Calu3 (cell line): ENCODE data around the gene CTPS2. TPM values are rescaled to one million over a fixed set of nuclear protein-coding genes. Genes with fewer than 3 reads are reported as not detected.
"Not testable (repeated sequence)": the region's sequence is repeated elsewhere in the genome, so short reads cannot be mapped to it uniquely, and the experiment has no call there.

Experiments
- BruUV-seq: library from RNA; stranded (reverse); fragments of 400-500 nt; replicated peaks from 2 replicates; lab custom pipeline; 2021; lab: Mats Ljungman, UMichigan
- CTCF ChIA-PET: fragments of 300-600 bp; sonication (Branson Sonifier 250); formaldehyde crosslinking; loops from one replicate; lab custom pipeline; 2022; ENCODE audit warnings: antibody characterized with exemption; lab: Charles Lee
- DNase-seq: peaks from one replicate; pipeline ENCODE4 v3.0.0; 2022
- H3K27ac Mint-ChIP-seq: one replicate; pipeline ENCODE4 v1.8.0; 2022; ENCODE audit warnings: mixed read lengths; ENCODE audit not compliant: unreplicated experiment
- H3K27me3 Mint-ChIP-seq: one replicate; pipeline ENCODE4 v1.8.0; 2022; ENCODE audit warnings: mixed read lengths; ENCODE audit not compliant: unreplicated experiment
- H3K36me3 Mint-ChIP-seq: one replicate; pipeline ENCODE4 v1.8.0; 2022; ENCODE audit warnings: mild to moderate bottlenecking, moderate library complexity, mixed read lengths; ENCODE audit not compliant: insufficient read depth, unreplicated experiment
- H3K4me1 Mint-ChIP-seq: one replicate; pipeline ENCODE4 v1.8.0; 2022; ENCODE audit warnings: mild to moderate bottlenecking, low read depth, mixed read lengths; ENCODE audit not compliant: unreplicated experiment
- H3K4me3 Mint-ChIP-seq: one replicate; pipeline ENCODE4 v1.8.0; 2022; ENCODE audit warnings: mild to moderate bottlenecking, low read depth, moderate library complexity, mixed read lengths; ENCODE audit not compliant: unreplicated experiment
- H3K9me3 Mint-ChIP-seq: one replicate; pipeline ENCODE4 v1.8.0; 2022; ENCODE audit warnings: low read depth, mixed read lengths; ENCODE audit not compliant: unreplicated experiment
- intact Hi-C: fragments of 100-400 bp; cut with micrococcal nuclease; formaldehyde crosslinking; loops from one replicate; pipeline ENCODE4 v1.10.0; 2022; ENCODE audit not compliant: unreplicated experiment
- total RNA-seq: library from RNA; stranded (reverse); gene quantifications from 2 replicates; pipeline ENCODE4 v1.2.3, GENCODE V29; 2022
- TF ChIP-seq, protein P1 (sequence below): fragments of 200-600 bp; IDR thresholded peaks from one replicate; pipeline ENCODE4 v1.8.0; 2022; ENCODE audit warnings: antibody characterized with exemption; ENCODE audit not compliant: unreplicated experiment

The CTPS2 gene
- total RNA-seq, 1 experiment from 2014 or later: 23.2 TPM

DNA sequence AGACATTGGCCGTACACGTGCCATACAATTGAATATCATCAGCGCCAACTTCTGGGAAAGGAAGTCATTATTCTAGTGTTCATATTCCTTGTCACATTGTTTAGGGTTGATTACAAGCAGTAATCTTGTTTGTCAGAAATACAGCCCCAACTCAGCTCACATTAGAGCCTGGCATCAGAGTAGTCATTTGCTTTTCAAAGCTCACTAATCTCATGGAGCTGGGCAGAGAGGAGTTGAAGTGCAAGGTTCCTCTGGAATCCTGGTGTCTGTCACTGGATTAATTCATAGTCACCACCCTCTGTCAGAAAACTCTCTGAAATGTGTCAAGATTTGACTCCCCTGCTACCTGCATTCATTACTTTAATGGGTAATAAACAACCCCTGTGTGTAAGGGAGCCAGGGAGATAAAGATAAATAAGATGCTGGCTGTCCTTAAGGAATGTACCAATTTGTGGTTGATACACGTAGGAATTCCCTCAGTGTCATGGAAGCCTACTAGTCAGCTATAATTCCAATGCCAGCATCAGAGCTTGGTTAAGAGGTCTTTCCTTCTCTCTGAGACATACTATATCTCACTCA lies 106.2 kb downstream of the CTPS2 start:
- intact Hi-C loops: no loop called here
- BruUV-seq: no TSS peak
- no peak for DNase-seq
- H3K9me3 Mint-ChIP-seq: no peaks in the 10 kb centered on the region
- peaks cover 17% of the 10 kb centered on the region for H3K4me1 Mint-ChIP-seq
- no peaks in the 10 kb centered on the region for H3K36me3 Mint-ChIP-seq
- TF ChIP-seq, protein P1, sequence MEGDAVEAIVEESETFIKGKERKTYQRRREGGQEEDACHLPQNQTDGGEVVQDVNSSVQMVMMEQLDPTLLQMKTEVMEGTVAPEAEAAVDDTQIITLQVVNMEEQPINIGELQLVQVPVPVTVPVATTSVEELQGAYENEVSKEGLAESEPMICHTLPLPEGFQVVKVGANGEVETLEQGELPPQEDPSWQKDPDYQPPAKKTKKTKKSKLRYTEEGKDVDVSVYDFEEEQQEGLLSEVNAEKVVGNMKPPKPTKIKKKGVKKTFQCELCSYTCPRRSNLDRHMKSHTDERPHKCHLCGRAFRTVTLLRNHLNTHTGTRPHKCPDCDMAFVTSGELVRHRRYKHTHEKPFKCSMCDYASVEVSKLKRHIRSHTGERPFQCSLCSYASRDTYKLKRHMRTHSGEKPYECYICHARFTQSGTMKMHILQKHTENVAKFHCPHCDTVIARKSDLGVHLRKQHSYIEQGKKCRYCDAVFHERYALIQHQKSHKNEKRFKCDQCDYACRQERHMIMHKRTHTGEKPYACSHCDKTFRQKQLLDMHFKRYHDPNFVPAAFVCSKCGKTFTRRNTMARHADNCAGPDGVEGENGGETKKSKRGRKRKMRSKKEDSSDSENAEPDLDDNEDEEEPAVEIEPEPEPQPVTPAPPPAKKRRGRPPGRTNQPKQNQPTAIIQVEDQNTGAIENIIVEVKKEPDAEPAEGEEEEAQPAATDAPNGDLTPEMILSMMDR: no peak
- H3K27ac Mint-ChIP-seq: no peak overlapping the region
- H3K4me3 Mint-ChIP-seq: no peak overlapping the region
- no peaks in the 10 kb centered on the region for H3K27me3 Mint-ChIP-seq
- CTCF ChIA-PET: no interaction called here

DNA sequence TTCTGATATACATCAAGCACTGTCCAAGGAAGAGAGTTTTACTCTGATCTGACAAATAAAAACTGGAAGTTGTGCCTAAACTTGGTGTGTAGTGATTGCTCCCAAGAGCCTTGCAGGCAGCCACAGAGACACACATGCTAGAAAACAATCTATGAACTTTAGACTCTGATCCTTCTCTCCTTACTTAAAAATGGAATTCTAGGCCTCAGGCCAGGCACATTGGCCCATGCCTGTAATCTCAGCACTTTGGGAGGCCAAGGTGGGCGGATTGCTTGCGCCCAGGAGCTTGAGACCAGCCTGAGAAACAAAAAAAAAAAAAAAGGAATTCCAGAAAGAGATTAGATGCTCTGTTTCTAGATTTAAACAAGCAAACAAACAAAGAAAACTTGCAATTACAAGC lies 108.1 kb downstream of the CTPS2 start:
- Mint-ChIP-seq H3K27ac (peak overlapping the region; percentile 74), H3K4me1 (peaks cover 17% of the 10 kb centered on the region), H3K36me3 (no peaks in the 10 kb centered on the region), H3K9me3 (no peaks in the 10 kb centered on the region), H3K4me3 (no peak overlapping the region), H3K27me3 (no peaks in the 10 kb centered on the region)
- intact Hi-C loops: no loop called here
- DNase-seq: no peak
- TF ChIP-seq, protein P1: no peak
- CTCF ChIA-PET: no interaction called here
- no TSS peak for BruUV-seq

DNA sequence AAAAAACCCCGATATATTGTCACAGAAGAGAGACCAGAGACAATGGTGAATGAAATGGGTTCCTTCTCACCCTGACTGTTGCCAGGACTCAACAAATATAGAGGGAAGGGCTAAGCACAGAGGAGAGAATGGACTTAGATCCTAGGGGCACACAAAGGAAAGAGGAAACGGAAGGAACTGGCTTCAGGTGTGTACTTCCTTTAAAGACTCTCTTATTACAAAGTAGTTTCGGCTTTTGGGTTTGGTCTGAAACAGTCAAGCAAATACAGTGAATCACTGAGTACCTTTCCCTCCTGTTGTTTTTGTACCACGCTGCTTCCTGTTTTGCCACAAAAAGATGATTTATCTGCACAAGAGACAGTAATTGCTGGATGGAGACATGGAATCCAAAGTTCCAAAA lies 108.6 kb downstream of the CTPS2 start:
- Mint-ChIP-seq H3K36me3 (no peaks in the 10 kb centered on the region), H3K4me1 (peaks cover 17% of the 10 kb centered on the region), H3K27me3 (no peaks in the 10 kb centered on the region), H3K27ac (peak overlapping the region; percentile 74), H3K9me3 (no peaks in the 10 kb centered on the region), H3K4me3 (no peak overlapping the region)
- TF ChIP-seq, protein P1: no peak
- intact Hi-C loops: no loop called here
- CTCF ChIA-PET: no interaction called here
- DNase-seq: no peak
- BruUV-seq: no TSS peak

DNA sequence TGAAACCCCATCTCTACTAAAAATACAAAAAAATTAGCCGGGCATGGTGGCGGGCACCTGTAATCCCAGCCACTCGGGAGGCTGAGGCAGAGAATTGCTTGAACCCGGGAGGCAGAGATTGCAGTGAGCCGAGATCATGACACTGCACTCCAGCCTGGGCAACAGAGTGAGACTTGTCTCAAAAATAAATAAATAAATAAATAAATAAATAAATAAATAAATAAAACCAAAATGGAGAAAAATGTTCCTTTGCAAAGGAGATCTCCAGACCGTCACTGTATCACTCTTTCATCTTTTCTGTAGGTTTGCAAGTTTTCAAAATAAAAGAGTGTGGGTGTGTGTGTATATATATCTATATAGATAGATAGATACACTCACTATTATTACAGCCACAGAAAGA lies 109.2 kb downstream of the CTPS2 start:
- DNase-seq, H3K36me3 Mint-ChIP-seq, CTCF ChIA-PET, BruUV-seq, H3K9me3 Mint-ChIP-seq, intact Hi-C loops, H3K4me3 Mint-ChIP-seq, H3K27me3 Mint-ChIP-seq: not testable (repeated sequence)
- H3K4me1 Mint-ChIP-seq: peaks cover 17% of the 10 kb centered on the region
- H3K27ac Mint-ChIP-seq: peak overlapping the region; percentile 74

DNA sequence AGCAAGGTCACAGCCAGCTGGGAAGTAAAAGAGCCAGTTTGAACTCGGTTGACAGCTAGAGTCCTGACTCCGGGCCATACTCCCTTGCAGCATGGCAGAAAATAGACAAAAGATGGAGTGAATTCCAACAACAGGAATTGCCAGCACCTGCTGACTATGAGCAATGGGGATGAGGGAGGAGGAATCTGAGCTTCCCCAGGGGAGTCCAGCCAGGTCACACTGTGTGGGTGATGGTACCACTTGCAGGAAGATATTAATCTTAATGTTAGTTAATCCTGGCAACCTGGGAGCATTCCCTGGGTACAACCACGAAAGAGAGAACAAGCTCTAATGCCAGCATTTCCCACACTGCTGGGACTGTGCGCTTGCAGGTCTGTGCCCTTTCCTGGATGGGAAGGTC lies 110.6 kb downstream of the CTPS2 start:
- no peaks in the 10 kb centered on the region for H3K9me3 Mint-ChIP-seq
- intact Hi-C loops: no loop called here
- no TSS peak for BruUV-seq
- TF ChIP-seq, protein P1: no peak
- no peaks in the 10 kb centered on the region for H3K36me3 Mint-ChIP-seq
- peaks cover 17% of the 10 kb centered on the region for H3K4me1 Mint-ChIP-seq
- no peak for DNase-seq
- CTCF ChIA-PET: no interaction called here
- H3K27ac Mint-ChIP-seq: no peak overlapping the region
- no peaks in the 10 kb centered on the region for H3K27me3 Mint-ChIP-seq
- no peak overlapping the region for H3K4me3 Mint-ChIP-seq
